Glutamatergic neuron (in vitro differentiated cells): ENCODE data around the gene DNAJB2. TPM values are rescaled to one million over a fixed set of nuclear protein-coding genes. Genes with fewer than 3 reads are reported as not detected.

Source experiments
- DNase-seq: peaks from one replicate; pipeline ENCODE4 v3.0.0; 2022
- H3K27ac Mint-ChIP-seq: one replicate; pipeline ENCODE4 v1.8.0; 2020; ENCODE audit warnings: mild to moderate bottlenecking, mixed read lengths, inconsistent platforms; ENCODE audit not compliant: unreplicated experiment
- H3K27me3 Mint-ChIP-seq: one replicate; pipeline ENCODE4 v1.8.0; 2020; ENCODE audit warnings: mild to moderate bottlenecking, moderate library complexity, mixed read lengths, inconsistent platforms; ENCODE audit not compliant: unreplicated experiment
- H3K36me3 Mint-ChIP-seq: one replicate; pipeline ENCODE4 v1.8.0; 2020; ENCODE audit warnings: mild to moderate bottlenecking, mixed read lengths, inconsistent platforms; ENCODE audit not compliant: unreplicated experiment
- H3K4me1 Mint-ChIP-seq: one replicate; pipeline ENCODE4 v1.8.0; 2020; ENCODE audit warnings: mild to moderate bottlenecking, low read depth, mixed read lengths, inconsistent platforms; ENCODE audit not compliant: unreplicated experiment
- H3K4me3 Mint-ChIP-seq: one replicate; pipeline ENCODE4 v1.8.0; 2020; ENCODE audit warnings: mild to moderate bottlenecking, mixed read lengths, inconsistent platforms; ENCODE audit not compliant: unreplicated experiment
- H3K9me3 Mint-ChIP-seq: one replicate; pipeline ENCODE4 v1.8.0; 2020; ENCODE audit warnings: mild to moderate bottlenecking, moderate library complexity, mixed read lengths, inconsistent platforms; ENCODE audit not compliant: unreplicated experiment
- CTCF ChIP-seq: fragments of 200-600 bp; sonication (generic); IDR thresholded peaks from one replicate; pipeline ENCODE4 v1.5.0; 2021; ENCODE audit not compliant: partially characterized antibody, unreplicated experiment
- total RNA-seq: library from RNA; stranded (reverse); fragmentation: NEBNext Ultra II Directional; extraction: Animal tissue kit (Norgen Biotek cat#: 25700); gene quantifications from one replicate; pipeline ENCODE4 v1.2.1, GENCODE V29; 2021; ENCODE audit not compliant: unreplicated experiment

The DNAJB2 gene
- total RNA-seq, 1 donor from 2014 or later: 124 TPM

- Mint-ChIP-seq H3K27me3 (peaks cover 6% of the 10 kb centered on the region), H3K9me3 (peaks cover 7% of the 10 kb centered on the region), H3K27ac (no peak overlapping the region), H3K4me1 (peaks cover 7% of the 10 kb centered on the region), H3K36me3 (peaks cover 3% of the 10 kb centered on the region), H3K4me3 (no peak overlapping the region)
- no peak for TF ChIP-seq CTCF
- DNase-seq: no peak
Observed at GRCh38 chr2:219290381-219291171, 11.4 kb downstream of the DNAJB2 start.

GRCh38 chr2:219291394-219291793, 12.2 kb downstream of the DNAJB2 start:
- peaks cover 3% of the 10 kb centered on the region for H3K4me1 Mint-ChIP-seq
- no peak for DNase-seq
- peaks cover 7% of the 10 kb centered on the region for H3K36me3 Mint-ChIP-seq
- no peak for TF ChIP-seq CTCF
- peaks cover 9% of the 10 kb centered on the region for H3K27me3 Mint-ChIP-seq
- peaks cover 8% of the 10 kb centered on the region for H3K9me3 Mint-ChIP-seq
- H3K4me3 Mint-ChIP-seq: no peak overlapping the region
- no peak overlapping the region for H3K27ac Mint-ChIP-seq

- Mint-ChIP-seq H3K9me3 (peaks cover 8% of the 10 kb centered on the region), H3K4me3 (no peak overlapping the region), H3K36me3 (peaks cover 7% of the 10 kb centered on the region), H3K4me1 (peaks cover 3% of the 10 kb centered on the region), H3K27ac (no peak overlapping the region), H3K27me3 (peaks cover 9% of the 10 kb centered on the region)
- DNase-seq: no peak
- TF ChIP-seq CTCF: no peak
Observed at GRCh38 chr2:219291910-219292490, 12.8 kb downstream of the DNAJB2 start.

- H3K27me3 Mint-ChIP-seq: peaks cover 10% of the 10 kb centered on the region
- H3K9me3 Mint-ChIP-seq: peaks cover 8% of the 10 kb centered on the region
- no peak overlapping the region for H3K27ac Mint-ChIP-seq
- peaks cover 7% of the 10 kb centered on the region for H3K36me3 Mint-ChIP-seq
- peaks cover 3% of the 10 kb centered on the region for H3K4me1 Mint-ChIP-seq
- no peak for TF ChIP-seq CTCF
- H3K4me3 Mint-ChIP-seq: no peak overlapping the region
- DNase-seq: no peak
Observed at GRCh38 chr2:219292616-219293015, 13.4 kb downstream of the DNAJB2 start.

GRCh38 chr2:219293736-219294231, 14.6 kb downstream of the DNAJB2 start:
- DNase-seq: no peak
- H3K4me3 Mint-ChIP-seq: peak overlapping the region; percentile 87
- H3K27me3 Mint-ChIP-seq: peaks cover 11% of the 10 kb centered on the region
- H3K9me3 Mint-ChIP-seq: peaks cover 8% of the 10 kb centered on the region
- peak overlapping the region; percentile 93 for H3K27ac Mint-ChIP-seq
- TF ChIP-seq CTCF: no peak
- H3K4me1 Mint-ChIP-seq: peaks cover 3% of the 10 kb centered on the region
- H3K36me3 Mint-ChIP-seq: peaks cover 7% of the 10 kb centered on the region
